Activated CD4-positive, alpha-beta T cell treated with anti-CD3 and anti-CD28 coated beads, Interleukin-2, amount 50 U/mL, for 1 hour (primary cell): ENCODE results near the gene YIF1A.
"Not testable (repeated sequence)": the region's sequence is repeated elsewhere in the genome, so short reads cannot be mapped to it uniquely, and the experiment has no call there.

ENCODE experiments used
- DNase-seq: peaks from one replicate; pipeline ENCODE4 v3.0.0-alpha.2; 2020

The YIF1A gene

DNA sequence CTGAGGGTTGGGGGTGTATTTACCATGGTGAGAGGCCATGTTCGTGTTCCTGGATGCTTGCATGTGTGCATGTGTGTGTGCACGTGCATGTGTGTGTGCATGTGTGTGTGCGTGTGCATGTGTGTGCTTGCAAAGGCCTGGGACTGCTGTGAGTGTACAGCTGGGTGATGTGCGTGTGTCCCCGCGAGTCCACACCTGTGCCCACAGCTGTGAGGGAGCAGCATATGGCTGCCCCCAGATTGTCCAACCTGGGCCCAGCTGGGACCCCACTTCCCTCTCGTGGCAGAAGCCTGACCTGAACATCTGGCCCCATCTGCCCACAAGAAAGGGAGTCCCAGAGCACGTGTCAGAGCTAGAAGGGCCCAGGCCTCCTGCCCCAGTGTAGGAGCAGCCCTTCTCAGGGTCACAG, 36.3 kb upstream of the YIF1A start:
- DNase-seq: no peak

DNA sequence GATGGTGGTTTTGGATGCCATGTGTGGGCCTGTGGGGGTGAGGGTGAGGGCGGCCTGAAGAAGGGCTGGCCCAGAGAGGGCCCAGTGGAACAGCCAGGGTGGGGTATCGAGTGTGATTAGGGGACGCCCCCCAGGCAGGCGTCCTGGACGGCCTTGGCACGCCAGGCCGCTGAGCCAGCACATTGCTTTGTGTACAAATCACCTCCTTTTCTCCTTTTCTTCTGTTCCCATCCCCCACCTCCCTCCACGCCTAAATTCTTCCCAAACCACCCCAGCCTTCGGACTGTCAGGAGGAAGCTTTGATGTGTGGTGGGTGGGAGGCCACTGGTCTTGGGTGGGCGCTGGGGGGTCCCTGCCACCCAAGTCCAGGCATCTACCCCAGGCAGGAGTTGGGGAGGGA, 35.7 kb upstream of the YIF1A start:
- no peak for DNase-seq

DNA sequence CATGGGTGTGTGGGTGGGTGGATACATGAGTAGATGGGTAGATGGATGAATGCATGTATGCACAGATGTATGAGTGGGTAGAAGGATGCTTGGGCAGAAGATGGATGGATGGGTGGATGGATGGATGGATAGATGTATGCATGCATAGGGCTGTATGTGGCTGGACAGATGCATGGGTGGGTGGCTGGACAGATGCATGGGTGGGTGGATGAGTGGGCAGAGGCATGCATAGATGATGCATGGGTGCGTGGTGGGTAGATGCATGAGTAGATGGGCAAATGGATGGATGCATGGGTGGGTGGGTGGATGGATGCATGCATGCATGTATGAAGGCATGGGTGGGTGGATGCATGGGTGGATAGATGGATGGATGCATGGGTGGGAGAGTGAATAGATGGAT, 34.7 kb upstream of the YIF1A start:
- DNase-seq: no peak

DNA sequence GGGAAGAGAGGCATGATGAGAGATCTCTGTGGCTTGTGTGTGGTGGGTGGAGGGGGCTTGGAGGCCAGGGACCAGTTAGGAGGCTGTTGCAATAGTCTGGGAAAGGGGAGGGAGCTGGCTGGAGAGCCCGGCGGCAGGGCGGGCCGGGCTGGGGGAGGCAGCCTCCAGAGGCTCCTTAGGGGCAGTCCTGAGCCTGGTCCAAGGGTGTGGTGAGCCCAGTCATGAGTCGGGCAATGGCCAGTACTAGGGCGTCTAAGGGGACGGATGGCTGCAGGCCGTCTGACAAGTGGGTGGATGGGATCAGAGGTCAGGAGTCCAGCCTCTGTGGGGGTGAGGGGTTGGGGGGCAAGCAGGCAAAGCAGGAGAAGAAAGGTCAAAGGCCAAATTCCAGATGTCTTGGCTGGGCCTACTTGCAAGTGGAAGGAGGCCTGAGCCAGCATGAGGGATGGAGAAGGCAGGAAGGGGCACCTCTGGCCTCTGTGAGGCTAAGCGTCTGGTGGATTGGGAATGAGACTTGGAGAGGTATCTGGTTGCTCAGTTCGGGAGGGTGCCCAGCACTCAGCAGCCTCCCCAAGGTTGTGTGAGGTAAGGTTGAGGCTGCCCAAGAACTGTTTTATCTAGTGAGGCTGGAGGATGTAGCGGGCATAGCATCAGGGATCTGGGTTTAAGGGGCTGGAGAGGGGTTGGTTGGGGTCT, 33.9 kb upstream of the YIF1A start:
- no peak for DNase-seq

DNA sequence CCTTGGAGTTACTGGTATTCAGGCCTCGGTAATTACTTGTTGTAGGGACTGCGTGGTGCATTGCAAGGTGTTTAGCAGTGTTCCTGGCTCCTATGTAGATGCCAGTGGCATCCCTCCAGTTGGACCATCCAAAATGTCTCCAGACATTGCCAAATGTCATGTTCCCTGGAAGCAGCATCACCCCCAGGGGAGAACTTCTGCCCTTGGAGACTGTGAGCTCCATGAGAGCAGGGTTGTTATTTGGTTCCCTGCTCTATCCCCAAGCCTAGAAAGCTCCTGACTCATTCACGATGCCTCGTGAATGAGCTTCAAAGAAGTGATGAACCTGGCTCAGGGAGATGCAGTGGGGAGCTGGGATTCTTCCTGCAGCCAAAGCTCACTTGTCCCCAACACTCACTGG, 32.7 kb upstream of the YIF1A start:
- no peak for DNase-seq

DNA sequence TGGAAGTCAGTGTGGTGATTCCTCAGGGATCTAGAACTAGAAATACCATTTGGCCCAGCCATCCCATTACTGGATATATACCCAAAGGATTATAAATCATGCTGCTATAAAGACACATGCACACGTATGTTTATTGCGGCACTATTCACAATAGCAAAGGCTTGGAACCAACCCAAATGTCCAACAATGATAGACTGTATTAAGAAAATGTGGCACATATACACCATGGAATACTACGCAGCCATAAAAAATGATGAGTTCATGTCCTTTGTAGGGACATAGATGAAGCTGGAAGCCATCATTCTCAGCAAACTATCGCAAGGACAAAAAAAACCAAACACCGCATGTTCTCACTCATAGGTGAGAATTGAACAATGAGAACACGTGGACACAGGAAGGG, 31.8 kb upstream of the YIF1A start:
- not testable (repeated sequence) for DNase-seq

DNA sequence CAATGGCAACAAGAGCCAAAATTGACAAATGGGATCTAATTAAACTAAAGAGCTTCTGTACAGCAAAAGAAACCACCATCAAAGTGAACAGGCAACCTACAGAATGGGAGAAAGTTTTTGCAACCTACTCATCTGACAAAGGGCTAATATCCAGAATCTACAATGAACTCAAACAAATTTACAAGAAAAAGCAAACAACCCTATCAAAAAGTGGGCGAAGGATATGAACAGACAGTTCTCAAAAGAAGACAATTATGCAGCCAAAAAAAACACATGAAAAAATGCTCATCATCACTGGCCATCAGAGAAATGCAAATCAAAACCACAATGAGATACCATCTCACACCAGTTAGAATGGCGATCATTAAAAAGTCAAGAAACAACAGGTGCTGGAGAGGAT, 31.3 kb upstream of the YIF1A start:
- DNase-seq: not testable (repeated sequence)

DNA sequence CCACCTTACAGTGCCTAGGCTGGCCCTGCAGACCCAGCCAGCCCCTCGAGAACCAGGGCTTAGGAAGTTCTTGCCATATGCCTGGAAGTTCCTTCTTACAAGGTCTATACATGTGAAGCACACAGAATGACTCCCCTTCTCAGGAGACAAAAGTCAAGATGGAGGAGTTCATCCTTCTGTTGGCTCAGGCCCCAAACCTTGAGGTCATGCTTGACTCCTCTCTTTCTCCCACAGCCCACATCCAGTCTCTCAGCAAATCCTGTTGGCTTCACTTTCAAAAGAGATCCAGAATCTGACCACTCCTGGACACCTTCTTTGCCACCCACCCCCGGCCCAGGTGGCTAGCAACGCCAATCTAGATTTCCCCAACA, 29.6 kb upstream of the YIF1A start:
- no peak for DNase-seq

DNA sequence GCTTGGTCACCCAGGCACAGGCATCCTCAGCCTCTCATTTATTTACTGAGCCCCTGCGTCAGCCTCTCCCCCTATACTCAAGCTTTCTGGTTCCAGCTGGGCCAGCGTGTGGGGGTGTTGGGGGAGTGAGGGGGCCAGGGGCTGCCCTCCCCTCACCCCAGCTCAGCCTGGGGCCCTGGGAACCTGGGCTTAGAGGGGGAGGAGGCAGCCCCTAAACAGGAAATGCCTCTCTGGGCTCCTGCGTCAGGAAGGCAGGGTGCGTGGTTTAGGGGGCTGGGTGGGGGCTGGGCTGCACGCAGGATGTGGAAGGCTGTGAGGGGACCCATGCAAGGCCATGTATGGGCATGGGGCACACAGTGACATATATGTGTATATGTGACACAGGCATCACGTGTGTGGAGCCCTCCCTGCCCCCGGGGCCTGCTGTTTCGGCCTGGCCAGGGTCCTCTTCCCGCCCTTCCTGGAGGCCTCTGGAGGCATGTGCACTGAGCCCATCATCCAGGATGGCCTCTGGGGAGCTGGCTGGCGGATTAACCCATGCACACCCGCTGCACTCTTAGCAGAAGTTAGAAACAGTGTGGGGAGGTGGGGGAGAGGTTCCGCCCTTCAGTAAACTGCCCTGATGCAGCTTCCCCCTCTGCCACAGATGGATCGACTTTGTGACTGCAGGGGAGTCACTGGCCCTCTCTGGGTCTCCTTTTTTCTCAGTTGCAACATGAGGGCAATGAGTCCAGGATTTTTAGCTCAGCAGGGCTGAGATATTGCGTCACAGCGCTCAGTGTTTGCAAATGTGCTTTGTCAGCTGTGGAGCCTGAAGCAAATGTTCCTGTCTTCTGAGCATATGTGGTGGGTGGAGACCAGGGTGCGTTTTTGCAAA, 29.0 kb upstream of the YIF1A start:
- peak; percentile 40 for DNase-seq

DNA sequence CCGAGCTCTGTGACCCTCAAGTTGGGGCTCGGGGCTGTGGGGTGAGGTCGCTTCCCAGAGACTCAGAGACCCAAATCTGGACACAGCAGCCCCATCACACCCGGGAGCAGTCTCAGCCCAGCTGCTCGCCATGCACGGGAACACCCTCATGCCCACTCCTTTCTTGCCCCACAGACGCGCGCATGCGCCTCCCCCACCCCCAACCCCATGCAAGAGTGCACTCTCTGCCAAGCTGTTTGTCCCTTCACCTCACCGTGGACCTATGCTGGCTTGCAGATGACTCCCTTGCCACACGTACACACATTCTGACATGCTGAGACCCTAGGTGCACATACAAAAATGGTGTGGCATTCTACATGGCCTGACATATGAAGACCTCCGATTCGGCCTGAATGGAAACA, 28.4 kb upstream of the YIF1A start:
- DNase-seq: no peak

DNA sequence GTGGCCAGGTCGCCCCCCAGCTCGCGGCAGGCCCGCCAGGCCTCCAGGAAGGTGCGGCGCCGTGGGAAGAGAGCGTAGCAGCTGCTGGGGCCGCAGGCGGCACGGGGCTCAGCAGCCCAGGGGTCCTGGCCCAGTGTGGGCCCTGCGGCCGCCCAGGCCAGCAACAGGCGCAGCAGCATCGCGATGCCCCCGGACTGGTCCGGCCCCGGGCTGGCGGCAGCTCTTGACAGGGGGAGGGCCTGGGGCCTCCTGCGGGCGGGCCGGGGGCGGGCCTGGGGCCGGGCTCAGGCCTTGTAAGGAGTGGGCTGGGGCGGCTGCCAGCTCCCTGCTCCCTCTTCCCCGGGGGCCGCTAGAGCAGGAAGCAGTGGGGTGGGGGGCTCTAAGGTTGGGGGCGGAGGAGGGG, 27.9 kb upstream of the YIF1A start, which contains the start of gene CD248:
TSS of gene CD248 (minus strand) at position 196 of the 403 bp plus-strand sequence. CDS start at position 179, 17 bp downstream.
- no peak for DNase-seq

DNA sequence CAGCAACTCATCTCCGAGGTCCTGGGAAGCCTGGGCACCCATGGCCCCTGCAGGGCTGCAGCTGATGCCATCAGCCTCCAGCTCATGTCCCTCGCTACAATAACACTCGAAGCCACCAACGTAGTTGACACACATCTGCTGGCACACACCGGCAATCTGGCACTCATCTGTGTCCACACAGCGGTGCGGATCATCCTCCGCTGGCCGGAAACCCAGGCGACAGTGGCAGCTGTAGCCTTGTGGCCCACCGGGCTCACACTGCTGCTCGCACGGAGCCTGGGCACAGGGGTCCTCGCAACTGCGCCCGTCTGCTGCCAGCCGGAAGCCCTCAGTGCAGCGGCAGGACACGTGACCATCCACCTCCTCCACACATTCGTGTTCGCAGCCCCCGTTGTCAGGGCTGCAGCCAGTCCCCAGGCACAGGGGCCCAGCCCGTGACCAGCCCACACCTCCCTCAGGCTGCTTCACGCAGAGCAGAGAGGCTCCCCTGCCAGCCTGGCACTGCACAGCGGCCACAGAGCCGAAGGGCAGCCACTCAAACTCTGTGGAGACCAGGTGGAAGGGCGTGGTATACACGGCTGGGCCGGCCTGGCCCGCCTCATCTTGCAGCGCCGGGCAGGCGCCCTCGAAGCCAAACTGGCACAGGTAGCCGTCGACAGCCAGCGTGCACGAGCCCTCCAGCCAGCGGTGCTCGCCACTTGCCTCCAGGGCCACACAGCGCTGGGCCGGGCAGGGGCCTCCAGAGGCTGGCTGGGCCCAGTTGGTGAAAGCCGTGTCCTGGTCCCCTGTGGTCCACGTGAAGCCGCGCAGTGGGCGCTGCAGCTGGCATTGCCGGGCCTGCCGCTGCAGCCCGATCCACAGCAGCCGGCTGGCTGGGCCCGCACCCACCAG, 27.2 kb upstream of the YIF1A start:
- DNase-seq: no peak

DNA sequence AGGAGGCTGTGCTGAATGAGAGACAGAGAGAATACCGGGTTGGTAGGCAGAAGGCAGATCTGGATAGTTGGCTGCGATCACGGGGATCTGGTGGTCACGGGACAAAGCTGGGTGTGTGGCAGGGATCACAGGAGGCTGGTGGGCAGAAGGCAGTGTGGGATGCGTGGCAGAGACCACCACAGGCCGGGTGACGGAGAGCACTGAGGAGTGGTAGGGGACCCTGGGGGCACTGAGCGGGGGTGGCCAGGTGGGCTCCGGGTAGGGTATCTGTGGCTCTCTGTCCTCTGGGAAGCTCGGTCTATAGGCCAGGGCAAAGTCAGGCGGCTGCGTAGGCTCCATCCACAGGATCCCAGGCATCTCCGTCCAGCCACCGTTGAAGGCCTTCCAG, 26.5 kb upstream of the YIF1A start:
- no peak for DNase-seq

DNA sequence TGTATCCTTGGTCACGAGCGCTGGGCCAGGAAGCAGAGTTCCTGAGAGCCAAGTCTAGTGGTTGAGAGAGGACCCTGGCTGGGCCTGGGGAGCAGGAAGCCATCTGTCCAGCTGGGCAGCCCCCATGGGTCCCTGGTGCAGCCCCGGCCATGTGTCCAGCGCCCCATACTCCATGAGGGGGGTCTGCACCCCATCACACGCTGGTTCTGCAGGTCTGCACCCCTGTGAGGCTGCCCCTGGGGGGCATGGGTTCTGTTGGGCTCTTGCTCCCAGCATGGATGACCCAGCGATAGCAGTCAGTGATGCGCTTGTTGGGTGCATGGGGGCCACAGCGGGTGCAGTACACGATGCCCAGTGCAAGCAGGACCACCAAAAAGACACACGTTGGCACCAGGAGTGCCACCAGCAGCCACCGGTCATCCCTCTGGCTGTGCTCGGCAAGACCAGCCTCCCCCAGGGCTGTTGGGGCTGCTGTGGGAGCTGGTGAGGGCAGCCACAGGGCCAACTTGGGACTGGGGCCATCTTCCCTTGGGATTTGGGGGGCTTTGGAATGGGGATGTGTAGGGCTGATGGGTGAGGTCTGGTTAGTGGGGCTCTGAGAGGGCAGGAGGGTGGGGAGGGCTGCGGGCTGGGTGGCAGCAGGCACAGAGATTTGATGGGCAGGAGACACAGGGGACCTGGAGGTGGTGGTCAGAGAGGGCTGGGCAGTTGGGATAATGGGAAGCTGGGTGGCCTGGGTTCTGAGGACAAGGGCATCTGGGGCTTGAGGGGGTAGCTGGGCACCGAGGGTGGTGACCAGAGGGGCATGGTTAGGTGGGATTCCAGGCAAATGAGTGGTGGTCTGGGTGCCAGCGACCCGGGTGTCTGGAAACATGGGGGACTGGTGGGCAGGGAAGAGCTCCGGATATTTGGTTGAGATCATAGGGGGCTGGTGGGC, 25.9 kb upstream of the YIF1A start:
- no peak for DNase-seq

DNA sequence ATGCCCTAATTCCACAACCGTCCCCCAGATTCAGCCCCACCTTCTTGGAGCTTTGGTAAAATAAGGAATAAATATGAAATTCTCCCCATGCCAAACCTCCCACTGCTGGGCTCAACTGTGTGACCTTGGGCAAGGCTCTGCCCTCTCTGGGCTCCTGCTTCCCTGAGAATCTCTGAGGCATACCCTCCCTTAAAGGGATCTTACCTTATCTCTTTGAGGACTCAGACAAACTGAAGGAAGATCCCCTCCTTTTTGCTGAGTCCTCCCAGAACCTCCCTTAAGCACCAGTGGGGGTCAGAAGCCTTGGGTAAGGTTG, 25.2 kb upstream of the YIF1A start:
- no peak for DNase-seq

DNA sequence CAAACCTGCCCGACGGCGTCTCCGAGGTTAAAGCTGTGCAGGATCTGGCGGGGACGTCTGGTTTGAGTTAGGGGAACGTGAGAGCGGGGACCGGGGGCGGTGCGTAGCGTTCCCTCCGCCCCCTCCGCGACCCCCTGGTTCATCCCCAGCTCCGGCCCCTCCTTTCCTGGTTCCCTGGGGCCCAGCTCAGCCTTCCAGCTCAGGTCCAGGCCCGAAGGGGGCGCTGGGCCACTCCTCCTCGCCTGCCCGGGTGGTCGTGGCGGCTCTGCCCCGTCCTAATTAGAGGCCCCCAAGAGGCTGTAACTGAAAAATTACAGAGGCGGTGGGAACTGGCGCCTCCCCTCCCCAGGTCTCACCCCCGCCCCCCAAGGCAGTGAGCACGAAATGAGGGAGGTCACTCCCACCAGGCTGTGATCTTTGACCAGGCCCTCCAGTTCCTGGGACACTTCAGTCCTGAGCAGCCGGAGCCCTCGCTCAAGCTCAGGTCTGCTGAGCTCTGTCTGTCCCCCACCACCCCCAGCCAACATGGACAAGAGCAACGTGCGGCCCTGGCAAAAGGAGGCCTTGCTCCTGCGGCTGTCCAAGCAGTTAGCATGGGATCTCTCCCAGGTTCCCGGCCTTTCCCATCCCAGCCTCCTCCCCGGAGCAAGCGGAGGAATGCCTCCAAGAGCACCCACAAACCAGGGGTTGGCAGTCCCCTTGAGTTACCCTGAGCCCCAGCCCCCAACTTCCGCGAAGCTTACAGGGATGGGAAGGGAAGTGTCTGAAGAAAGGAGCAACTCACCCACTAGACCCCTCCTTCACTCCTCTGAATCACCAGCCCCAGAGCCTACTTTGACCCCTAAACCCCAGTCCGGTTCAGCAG, 24.6 kb upstream of the YIF1A start:
- no peak for DNase-seq

DNA sequence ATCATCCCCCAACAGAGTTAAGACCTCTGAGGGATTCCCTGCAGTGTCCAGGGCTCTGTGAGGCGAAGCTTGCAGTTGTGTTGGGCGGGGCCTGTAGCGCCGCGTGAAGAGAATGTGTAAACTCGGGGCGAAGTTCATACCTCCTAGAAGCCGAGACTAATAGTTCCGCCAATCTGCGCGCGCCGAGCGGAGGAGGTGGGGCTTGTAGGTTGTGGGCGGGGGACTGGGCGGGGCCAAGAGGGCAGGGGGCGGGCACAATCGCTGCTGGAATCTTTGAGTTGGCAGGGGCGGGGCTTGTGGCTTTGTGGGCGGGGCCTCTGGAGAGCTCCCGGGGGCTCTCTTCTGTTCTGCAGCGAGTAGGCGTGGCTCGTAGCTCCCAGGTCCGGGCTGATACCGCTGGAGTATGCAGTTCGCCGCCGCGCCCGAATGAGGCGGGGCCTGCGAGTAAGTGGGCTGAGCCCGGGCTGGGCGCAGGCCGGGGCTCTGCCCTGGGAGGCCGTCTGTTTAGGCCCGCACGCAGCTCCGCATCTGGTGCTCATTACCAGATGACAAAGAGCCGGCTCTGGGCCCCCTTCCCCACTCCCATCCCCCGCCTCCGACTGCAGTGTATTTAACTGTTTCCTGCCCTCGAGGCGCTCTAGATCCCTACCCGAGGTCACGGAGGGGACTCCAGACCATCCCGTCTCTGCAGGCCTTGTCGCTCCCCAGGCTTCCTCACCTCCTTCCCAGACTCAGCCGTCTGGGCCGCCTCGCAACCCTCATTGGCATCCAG, 23.8 kb upstream of the YIF1A start:
- DNase-seq: peak; percentile 100

DNA sequence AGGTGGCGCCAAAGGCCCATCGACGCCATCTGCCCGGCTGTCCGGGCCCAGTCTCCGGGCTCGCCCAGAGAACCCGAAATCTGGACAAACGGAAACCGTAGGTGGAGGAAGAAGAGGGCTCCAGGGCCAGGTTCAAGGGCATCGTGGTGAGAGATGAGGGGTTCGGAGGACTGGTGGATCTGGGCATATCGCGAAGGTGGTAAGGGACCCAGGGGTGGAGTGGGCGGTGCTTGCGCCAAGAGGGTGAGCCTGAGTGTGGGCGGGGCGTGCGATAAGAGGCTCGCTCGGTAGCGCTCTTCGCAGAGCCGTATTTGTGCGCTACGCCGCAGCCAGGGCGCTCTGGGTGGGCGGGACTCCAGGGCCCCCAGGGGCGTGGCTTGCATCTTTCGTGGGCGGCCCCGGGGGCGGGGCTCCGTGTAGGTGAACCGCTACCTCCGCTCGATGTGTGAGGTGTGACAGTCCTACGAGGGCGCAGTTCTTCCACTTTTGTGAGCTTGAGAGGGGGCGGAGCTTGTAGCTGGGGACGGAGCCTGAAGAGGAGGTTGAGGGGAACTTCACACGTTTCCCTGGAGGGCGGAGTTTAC, 23.1 kb upstream of the YIF1A start:
- DNase-seq: peak; percentile 93

DNA sequence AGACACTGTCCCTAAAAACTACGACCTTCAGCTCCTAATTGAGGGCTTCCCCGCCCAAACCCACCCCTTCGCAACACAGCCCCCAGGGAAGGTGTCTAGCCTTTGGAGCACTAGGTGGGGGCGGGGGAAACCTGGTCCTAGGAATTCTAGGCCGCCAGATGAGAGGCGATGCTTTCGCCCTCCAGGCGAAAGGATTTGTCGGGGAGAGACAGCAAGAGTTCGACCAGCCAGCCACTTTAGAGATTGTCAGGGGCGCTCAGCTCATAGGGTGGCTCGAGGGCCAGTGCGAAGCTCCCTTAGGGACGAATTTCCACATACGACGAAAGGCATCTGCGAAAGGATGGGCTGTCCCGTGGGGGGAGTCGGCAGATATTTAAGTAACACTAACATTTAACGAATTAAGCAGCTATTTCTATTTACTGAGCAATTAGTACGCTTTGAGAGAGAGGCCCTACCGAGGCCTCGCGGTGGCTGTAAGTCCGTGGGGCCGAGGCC, 22.6 kb upstream of the YIF1A start:
- DNase-seq: no peak
